Neuronal stem cell (in vitro differentiated cells): Measurements from ENCODE around the gene KDM7A.

Experiments
- DNase-seq: peaks from one replicate; pipeline ENCODE4 v3.0.0-alpha.2; 2013; ENCODE audit warnings: low spot score
- H2AFZ ChIP-seq: one replicate; pipeline ENCODE4 v1.6.1; 2013; ENCODE audit warnings: mild to moderate bottlenecking, low read length, inconsistent platforms
- H2AK5ac ChIP-seq: 2 replicates; pipeline ENCODE4 v1.6.1; 2013; ENCODE audit warnings: low read depth, mild to moderate bottlenecking, inconsistent platforms, low read length, moderate library complexity, mixed read lengths
- H2BK120ac ChIP-seq: 2 replicates; pipeline ENCODE4 v1.6.1; 2013; ENCODE audit warnings: low read depth, mild to moderate bottlenecking, inconsistent platforms, low read length, moderate library complexity, mixed read lengths
- H2BK12ac ChIP-seq: one replicate; pipeline ENCODE4 v1.6.1; 2013; ENCODE audit warnings: low read length, inconsistent platforms
- H2BK15ac ChIP-seq: 2 replicates; pipeline ENCODE4 v1.6.1; 2013; ENCODE audit warnings: mild to moderate bottlenecking, low read length, inconsistent platforms, mixed read lengths
- H2BK5ac ChIP-seq: one replicate; pipeline ENCODE4 v1.6.1; 2013; ENCODE audit warnings: inconsistent platforms, mild to moderate bottlenecking, low read length, moderate library complexity
- H3K14ac ChIP-seq: one replicate; pipeline ENCODE4 v1.6.1; 2013; ENCODE audit warnings: low read length, inconsistent platforms
- H3K18ac ChIP-seq: 2 replicates; pipeline ENCODE4 v1.6.1; 2013; ENCODE audit warnings: low read length, inconsistent platforms
- H3K23ac ChIP-seq: 2 replicates; pipeline ENCODE4 v1.6.1; 2013; ENCODE audit warnings: low read depth, mild to moderate bottlenecking, mixed read lengths, low read length, inconsistent platforms; ENCODE audit not compliant: poor library complexity
- H3K27ac ChIP-seq: replicated peaks from 3 replicates; pipeline ENCODE4 v1.5.1; 2013; ENCODE audit warnings: low read length, inconsistent platforms
- H3K27me3 ChIP-seq, 3 experiments: 2 replicates each; pipeline ENCODE4 v1.6.1; 2013; ENCODE audit warnings: low read length in 3 of 3, mild to moderate bottlenecking in 2 of 3, inconsistent platforms in 1 of 3, low read depth in 1 of 3, mixed read lengths in 1 of 3, moderate library complexity in 1 of 3; ENCODE audit not compliant: control insufficient read depth in 3 of 3, insufficient read depth in 3 of 3
- H3K36me3 ChIP-seq, 2 donors: replicated peaks in 1 of 2; 2 replicates each; pipeline ENCODE4 v1.6.1; 2013; ENCODE audit warnings: low read length in 2 of 2; ENCODE audit not compliant: control insufficient read depth in 2 of 2, insufficient read depth in 2 of 2
- H3K4ac ChIP-seq: 2 replicates; pipeline ENCODE4 v1.6.1; 2013; ENCODE audit warnings: inconsistent platforms, mild to moderate bottlenecking, low read length, moderate library complexity
- H3K4me1 ChIP-seq, 2 donors: 1 replicate in 1 of 2; 2 replicates in 1 of 2; pipeline ENCODE4 v1.6.1; 2013; ENCODE audit warnings: low read length in 2 of 2, low read depth in 1 of 2; ENCODE audit not compliant: control insufficient read depth in 2 of 2, insufficient read depth in 1 of 2
- H3K4me2 ChIP-seq: one replicate; pipeline ENCODE4 v1.6.1; 2013; ENCODE audit warnings: mild to moderate bottlenecking, low read length, inconsistent platforms; ENCODE audit not compliant: insufficient read depth, poor library complexity, severe bottlenecking
- H3K4me3 ChIP-seq, 2 donors: 2 replicates each; pipeline ENCODE4 v1.5.1; 2013; ENCODE audit warnings: low read length in 2 of 2, mild to moderate bottlenecking in 2 of 2, inconsistent platforms in 1 of 2, moderate library complexity in 1 of 2
- H3K79me1 ChIP-seq: one replicate; pipeline ENCODE4 v1.6.1; 2013; ENCODE audit warnings: low read depth, mild to moderate bottlenecking, inconsistent platforms, low read length, moderate library complexity
- H3K9ac ChIP-seq: one replicate; pipeline ENCODE4 v1.6.1; 2013; ENCODE audit warnings: mild to moderate bottlenecking, low read depth, low read length, inconsistent platforms; ENCODE audit not compliant: poor library complexity
- H3K9me3 ChIP-seq, 2 donors: replicated peaks in 1 of 2; 2 replicates each; pipeline versions ENCODE3 to v1.6.1; 2013; ENCODE audit warnings: low read length in 2 of 2, mild to moderate bottlenecking in 2 of 2, inconsistent platforms in 1 of 2, low read depth in 1 of 2, mixed read lengths in 1 of 2, moderate library complexity in 1 of 2; ENCODE audit not compliant: control insufficient read depth in 2 of 2, insufficient read depth in 1 of 2
- H4K8ac ChIP-seq: one replicate; pipeline ENCODE4 v1.6.1; 2013; ENCODE audit warnings: low read depth, mild to moderate bottlenecking, inconsistent platforms, low read length, moderate library complexity
- H4K91ac ChIP-seq: one replicate; pipeline ENCODE4 v1.6.1; 2013; ENCODE audit warnings: low read length, low read depth, mild to moderate bottlenecking, inconsistent platforms; ENCODE audit not compliant: poor library complexity
- WGBS, 2 donors: extraction: QIAGEN DNeasy Blood & Tissue Kit; methylation state at CpG; one replicate each; pipeline ENCODE4 v1.1.7; 2013; ENCODE audit warnings: missing lambda C conversion rate in 2 of 2, mixed read lengths in 1 of 2; ENCODE audit not compliant: insufficient read length in 2 of 2, insufficient replicate concordance in 1 of 2; ENCODE audit errors: extremely low coverage in 2 of 2; 5-methylcytosine and 5-hydroxymethylcytosine counted together

The KDM7A gene

DNA sequence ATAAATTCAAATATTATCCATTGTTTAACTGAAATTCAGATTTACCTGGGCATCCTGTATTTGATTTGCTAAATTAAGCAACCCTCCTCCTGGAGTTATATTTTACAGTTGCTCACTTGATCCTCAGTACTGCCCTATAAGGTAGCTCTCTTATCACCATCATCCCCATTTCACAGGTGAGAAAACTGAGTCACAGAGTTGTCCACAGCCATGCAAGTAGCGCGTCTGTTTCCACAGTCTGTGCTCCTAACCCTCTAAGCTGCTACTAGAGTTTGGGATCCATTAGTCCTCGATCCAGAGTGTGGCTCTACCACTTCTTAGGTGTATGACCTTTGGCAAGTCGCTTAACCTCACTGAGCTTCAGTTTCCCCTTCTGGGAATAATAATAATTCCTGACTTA, 34.9 kb upstream of the KDM7A start:
- peaks cover 0 to 3% of the 10 kb centered on the region in 2 donors for H3K9me3 ChIP-seq
- H3K4me2 ChIP-seq = no peak overlapping the region
- no peak overlapping the region for H4K8ac ChIP-seq
- no peak overlapping the region for H4K91ac ChIP-seq
- no peak overlapping the region for H2BK12ac ChIP-seq
- no peak overlapping the region for H3K9ac ChIP-seq
- H3K27me3 ChIP-seq = peaks cover 0 to 59% (median 0%) of the 10 kb centered on the region in 3 experiments
- H2BK5ac ChIP-seq = no peak overlapping the region
- H3K36me3 ChIP-seq = no peaks in the 10 kb centered on the region
- no peak overlapping the region for H2BK15ac ChIP-seq
- no peaks in the 10 kb centered on the region for H3K4me1 ChIP-seq
- no peak overlapping the region for H3K14ac ChIP-seq
- no peak overlapping the region for H2BK120ac ChIP-seq
- H3K4ac ChIP-seq = no peak overlapping the region
- no peak overlapping the region for H3K4me3 ChIP-seq
- no peaks in the 10 kb centered on the region for H3K79me1 ChIP-seq
- H3K23ac ChIP-seq = no peak overlapping the region
- no peak overlapping the region for H2AFZ ChIP-seq
- DNase-seq = no peak
- no CpG with 5 or more reads among the region's 4 CpGs for WGBS, 2 donors
- H2AK5ac ChIP-seq = no peak overlapping the region
- H3K18ac ChIP-seq = no peak overlapping the region
- no peak overlapping the region for H3K27ac ChIP-seq

- no peak overlapping the region for H2BK5ac ChIP-seq
- no peak overlapping the region for H2BK12ac ChIP-seq
- H3K9me3 ChIP-seq = no peaks in the 10 kb centered on the region
- peak overlapping the region; percentile 9 for H3K14ac ChIP-seq
- no peak overlapping the region for H3K4me2 ChIP-seq
- H3K79me1 ChIP-seq = no peaks in the 10 kb centered on the region
- DNase-seq = no peak
- H3K18ac ChIP-seq = peak overlapping the region; percentile 45
- H2AFZ ChIP-seq = no peak overlapping the region
- no peak overlapping the region for H3K9ac ChIP-seq
- no peak overlapping the region for H2BK120ac ChIP-seq
- H3K27ac ChIP-seq = no peak overlapping the region
- H4K8ac ChIP-seq = no peak overlapping the region
- no peak overlapping the region for H3K4me3 ChIP-seq
- peak overlapping the region; percentile 39 for H3K23ac ChIP-seq
- peaks cover 0 to 62% (median 0%) of the 10 kb centered on the region in 3 experiments for H3K27me3 ChIP-seq
- H2AK5ac ChIP-seq = no peak overlapping the region
- H4K91ac ChIP-seq = no peak overlapping the region
- WGBS, 2 donors = no CpG with 5 or more reads among the region's 17 CpGs
- H3K4me1 ChIP-seq = peaks cover 5% of the 10 kb centered on the region in 2 donors
- H2BK15ac ChIP-seq = no peak overlapping the region
- H3K4ac ChIP-seq = no peak overlapping the region
- no peaks in the 10 kb centered on the region for H3K36me3 ChIP-seq
Measured at GRCh38 chr7:140209866-140210609, 33.3 kb upstream of the KDM7A start.

DNA sequence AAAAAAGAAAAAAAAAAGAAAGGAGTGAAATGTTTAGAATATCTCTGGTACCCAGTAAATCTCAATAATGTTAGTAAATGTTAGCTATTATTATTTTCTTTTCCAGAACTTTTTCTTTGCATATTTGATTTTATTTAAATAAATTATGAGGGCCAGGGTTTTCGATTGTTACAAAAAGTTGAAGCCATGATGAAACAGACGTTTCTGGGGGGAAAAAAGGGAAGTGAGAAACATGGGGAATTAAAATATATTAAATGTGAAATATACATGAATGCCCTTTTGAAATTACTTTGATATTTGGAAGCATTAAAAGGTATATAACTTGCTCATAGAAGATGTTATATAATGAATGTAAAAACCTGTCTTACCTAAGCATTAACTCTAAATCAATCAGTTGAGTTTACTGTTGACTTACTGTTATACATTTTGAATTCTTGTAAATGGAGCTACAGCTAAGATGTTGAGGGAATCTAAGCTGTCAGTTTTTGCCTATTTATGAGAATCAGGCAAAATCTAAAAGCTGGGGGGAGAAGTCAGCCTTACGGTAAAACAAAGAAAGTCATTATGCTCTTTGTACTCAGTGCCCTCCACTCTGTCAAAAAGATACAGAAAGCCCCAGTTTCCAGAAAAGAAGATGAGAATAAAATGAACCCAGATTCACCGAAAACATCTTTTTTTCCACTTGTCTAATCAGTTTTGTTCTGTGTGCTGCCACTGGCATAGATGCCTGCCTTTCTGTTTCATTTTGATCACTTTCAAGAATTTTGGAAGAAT, 30.0 kb upstream of the KDM7A start:
- H3K4me1 ChIP-seq = peaks cover 5 to 7% of the 10 kb centered on the region in 2 donors
- H2BK5ac ChIP-seq = no peak overlapping the region
- H3K36me3 ChIP-seq = no peaks in the 10 kb centered on the region
- no peak overlapping the region for H3K9ac ChIP-seq
- no peak overlapping the region for H3K4ac ChIP-seq
- no peak overlapping the region for H3K27ac ChIP-seq
- no peak overlapping the region for H3K23ac ChIP-seq
- no peak overlapping the region for H3K4me2 ChIP-seq
- H4K91ac ChIP-seq = no peak overlapping the region
- no CpG with 5 or more reads among the region's 4 CpGs for WGBS, 2 donors
- no peak overlapping the region for H2BK15ac ChIP-seq
- no peak overlapping the region for H2AK5ac ChIP-seq
- no peak overlapping the region for H3K4me3 ChIP-seq
- peaks cover 0 to 65% (median 0%) of the 10 kb centered on the region in 3 experiments for H3K27me3 ChIP-seq
- H3K14ac ChIP-seq = no peak overlapping the region
- no peaks in the 10 kb centered on the region for H3K79me1 ChIP-seq
- no peak for DNase-seq
- no peak overlapping the region for H4K8ac ChIP-seq
- H3K9me3 ChIP-seq = peaks cover 0 to 7% of the 10 kb centered on the region in 2 donors
- no peak overlapping the region for H3K18ac ChIP-seq
- H2BK120ac ChIP-seq = no peak overlapping the region
- no peak overlapping the region for H2AFZ ChIP-seq
- no peak overlapping the region for H2BK12ac ChIP-seq

DNA sequence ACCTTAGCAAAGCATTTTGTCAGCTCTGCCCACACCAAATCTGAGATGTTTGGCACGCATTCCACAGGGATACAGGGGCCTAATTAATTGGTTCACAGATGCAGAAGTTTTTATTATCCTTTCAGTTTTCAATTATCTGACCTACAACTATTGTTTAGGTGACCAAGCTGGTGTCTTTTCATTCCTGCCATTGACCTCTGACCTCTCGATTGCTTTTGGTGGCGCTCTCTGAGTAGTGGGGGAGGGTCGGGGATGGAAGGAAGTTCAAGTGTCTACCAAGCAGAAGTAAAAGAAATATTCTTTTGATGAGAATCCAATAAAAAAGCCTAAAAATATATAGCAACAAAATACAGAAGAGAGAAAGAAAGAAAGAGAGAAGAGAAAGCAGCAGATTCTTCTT, 28.8 kb upstream of the KDM7A start:
- Histone ChIP-seq H2BK5ac (no peak overlapping the region), H2AFZ (no peak overlapping the region), H3K9ac (no peak overlapping the region), H3K27ac (no peak overlapping the region), H3K36me3 (no peaks in the 10 kb centered on the region), H2AK5ac (no peak overlapping the region), H3K4me2 (no peak overlapping the region), H3K4ac (no peak overlapping the region), H3K4me3 (no peak overlapping the region), H3K4me1 (peaks cover 5 to 7% of the 10 kb centered on the region in 2 donors), H2BK15ac (no peak overlapping the region), H3K18ac (no peak overlapping the region), H4K91ac (no peak overlapping the region), H3K9me3 (peaks cover 0 to 7% of the 10 kb centered on the region in 2 donors), H2BK120ac (no peak overlapping the region), H2BK12ac (no peak overlapping the region), H3K79me1 (no peaks in the 10 kb centered on the region), H3K14ac (no peak overlapping the region), H4K8ac (no peak overlapping the region), H3K23ac (no peak overlapping the region), H3K27me3 (peaks cover 0 to 68% (median 0%) of the 10 kb centered on the region in 3 experiments)
- peak; percentile 14 for DNase-seq
- no CpG with 5 or more reads among the region's 4 CpGs for WGBS, 2 donors
